GM18907 (cell line): ENCODE measurements around the gene ANKIB1.
"Not testable (repeated sequence)": the region's sequence is repeated elsewhere in the genome, so short reads cannot be mapped to it uniquely, and the experiment has no call there.

Source experiments
- ATAC-seq: cut with Tn5 transposase; IDR thresholded peaks from one replicate; pipeline ENCODE4 v1.9.1; 2021; ENCODE audit warnings: mild to moderate bottlenecking, moderate library complexity; ENCODE audit not compliant: unreplicated experiment

Gene ANKIB1

DNA sequence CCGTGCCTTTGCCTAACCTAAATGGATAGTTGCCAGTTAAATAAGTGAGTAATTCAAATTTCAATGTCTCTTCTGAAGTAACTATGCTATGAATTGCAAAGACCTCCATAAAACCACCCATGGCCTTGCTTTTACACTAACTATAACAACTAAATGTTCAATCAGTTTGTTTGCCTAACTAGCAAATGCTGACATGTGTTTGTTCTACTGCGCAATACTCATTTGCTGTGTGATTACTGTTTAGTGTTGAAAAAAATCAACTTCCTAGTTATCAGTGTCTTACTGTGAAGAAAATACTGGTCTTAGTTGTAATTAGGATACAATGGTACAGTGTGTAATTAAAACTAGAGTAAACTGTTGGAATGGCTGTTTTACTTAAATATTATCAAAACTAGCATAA lies 154.2 kb downstream of the ANKIB1 start:
- ATAC-seq = no peak

DNA sequence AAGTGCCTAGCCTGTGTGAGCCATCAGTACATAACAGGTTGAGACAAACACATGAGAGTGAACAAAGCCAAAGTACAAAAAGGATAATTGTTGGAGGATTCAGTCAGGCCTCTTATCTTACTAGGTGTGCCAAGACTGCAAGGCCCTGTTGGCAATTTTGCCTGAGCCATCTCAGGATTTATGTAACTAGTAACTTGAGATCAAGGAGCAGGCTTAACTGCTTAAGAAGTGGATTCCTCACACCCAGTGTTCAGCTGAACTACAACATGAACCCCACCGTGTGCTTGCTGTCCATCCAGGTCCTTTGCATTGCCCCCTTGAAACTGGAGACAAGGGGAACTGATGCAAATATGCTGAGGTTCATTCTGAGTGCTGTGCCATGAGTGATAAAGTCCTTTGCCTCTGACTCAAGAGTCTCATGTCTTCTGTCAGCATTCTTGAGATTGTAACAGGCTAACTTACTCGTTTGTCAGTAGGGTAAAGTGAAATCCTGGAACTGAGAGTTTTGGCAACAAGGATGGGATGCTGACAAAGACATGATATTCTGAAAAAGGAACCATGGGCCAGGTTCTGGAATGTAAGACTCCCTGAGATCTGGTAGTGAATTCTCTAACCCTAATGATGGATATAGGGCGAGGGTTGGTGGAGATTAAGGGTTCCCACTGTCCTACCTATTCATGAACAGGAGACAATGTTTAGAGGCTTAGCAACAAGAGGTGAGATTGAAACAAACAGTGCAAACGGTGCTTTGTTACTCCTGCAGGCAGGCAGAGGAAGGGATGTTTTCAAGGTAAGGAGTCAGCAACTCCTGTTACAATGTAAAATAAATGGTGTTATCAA lies 157.4 kb downstream of the ANKIB1 start:
- no peak for ATAC-seq

DNA sequence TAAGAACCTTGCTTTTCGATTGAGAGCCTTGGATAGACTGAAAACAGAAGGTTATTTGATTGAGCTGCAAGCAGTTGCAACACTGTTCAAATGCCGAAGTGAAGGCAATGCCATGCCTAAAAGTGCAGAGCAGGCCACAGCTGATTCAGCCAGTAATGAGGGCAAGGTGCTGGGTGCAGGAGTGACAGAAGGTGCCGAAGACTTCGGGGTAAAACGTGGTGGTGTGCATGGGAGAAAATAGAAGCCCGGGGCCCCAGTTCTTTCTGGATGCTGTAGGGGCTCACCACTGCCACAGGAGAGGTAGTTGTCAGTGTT lies 157.9 kb downstream of the ANKIB1 start:
- ATAC-seq = no peak

DNA sequence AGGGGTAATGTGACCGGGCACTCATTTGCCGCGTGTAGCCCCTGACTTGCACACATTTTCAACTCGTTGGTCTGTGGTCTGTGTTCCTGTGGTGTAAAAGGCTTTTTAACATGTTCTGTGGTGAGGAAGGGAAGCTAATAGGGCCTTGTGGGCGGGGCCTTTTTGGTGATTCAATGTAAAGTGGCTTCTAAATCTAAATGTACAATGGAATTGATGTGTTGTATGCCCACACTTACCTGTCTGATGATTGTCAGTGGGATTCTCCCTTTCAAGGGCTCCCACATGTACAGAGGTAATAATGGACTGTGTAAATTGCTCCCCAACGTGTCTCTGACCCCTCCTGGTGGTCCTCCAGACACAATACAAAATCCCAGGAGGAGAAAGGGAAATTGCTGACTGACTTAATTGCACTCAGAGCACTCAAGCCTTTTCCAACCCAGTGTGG lies 158.4 kb downstream of the ANKIB1 start:
- no peak for ATAC-seq

DNA sequence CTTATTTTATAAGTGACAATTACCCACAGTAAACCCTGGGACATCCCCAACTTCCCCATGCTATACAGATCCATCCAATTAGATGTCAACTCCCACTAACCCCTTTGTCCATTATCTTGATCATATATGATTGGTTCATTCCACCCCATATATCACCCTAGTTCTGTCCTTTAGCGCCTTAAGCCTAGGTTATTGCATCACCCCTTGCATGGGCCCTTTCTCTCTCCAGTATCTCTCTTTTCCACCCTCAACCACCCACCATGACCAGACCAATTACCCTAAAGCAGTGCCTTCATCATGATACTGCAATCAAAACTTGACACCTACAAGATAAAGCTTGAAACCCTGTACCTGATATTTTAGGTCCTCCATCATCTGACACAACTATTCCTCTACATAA lies 163.6 kb downstream of the ANKIB1 start:
- no peak for ATAC-seq

DNA sequence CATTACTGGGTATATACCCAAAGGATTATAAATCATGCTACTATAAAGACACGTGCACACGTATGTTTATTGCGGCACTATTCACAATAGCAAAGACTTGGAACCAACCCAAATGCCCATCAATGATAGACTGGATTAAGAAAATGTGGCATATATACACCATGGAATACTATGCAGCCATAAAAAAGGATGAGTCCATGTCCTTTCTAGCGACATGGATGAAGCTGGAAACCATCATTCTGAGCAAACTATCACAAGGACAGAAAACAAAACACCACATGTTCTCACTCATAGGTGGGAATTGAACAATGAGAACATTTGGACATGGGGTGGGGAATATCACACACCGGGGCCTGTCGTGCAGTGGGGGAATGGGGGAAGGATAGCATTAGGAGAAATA lies 164.4 kb downstream of the ANKIB1 start:
- not testable (repeated sequence) for ATAC-seq

DNA sequence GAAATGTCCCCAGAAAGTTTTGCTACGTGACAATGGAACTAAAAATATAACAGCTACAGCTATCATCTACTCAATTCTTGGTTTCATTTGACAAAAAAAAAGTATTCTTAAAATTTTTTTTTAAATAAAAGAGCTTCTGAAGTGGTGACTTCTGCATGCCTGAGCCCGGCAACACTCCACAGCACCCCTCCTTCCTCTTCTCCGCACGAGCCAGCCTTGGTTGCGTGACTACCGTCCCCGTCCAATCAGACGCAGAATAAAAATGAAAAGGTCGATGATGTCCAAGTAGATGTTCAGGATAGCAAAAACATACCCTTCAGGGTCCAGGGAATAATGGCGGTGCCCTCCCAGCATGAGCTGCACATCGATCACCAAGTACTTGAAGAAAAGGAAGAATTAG lies 167.0 kb downstream of the ANKIB1 start:
- no peak for ATAC-seq

DNA sequence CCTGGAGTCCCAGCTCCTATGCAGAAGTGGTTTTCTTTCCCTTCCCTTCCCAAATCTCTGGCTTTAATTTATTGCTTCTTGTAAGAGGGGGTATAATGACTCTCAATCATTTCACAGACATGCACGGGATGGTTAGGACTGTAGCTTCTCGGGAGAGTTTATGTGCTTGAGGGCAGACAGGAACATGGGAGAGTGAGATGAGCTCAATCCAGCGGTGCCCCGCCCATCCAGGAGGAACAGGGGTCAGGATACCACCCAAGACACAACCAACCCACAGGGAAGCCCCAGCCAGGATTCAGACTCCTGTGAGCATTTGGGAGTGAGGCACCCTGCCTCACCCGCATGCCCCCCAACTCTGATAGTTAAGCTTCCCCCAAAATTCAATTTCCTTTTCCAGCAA lies 167.8 kb downstream of the ANKIB1 start:
- ATAC-seq = no peak

DNA sequence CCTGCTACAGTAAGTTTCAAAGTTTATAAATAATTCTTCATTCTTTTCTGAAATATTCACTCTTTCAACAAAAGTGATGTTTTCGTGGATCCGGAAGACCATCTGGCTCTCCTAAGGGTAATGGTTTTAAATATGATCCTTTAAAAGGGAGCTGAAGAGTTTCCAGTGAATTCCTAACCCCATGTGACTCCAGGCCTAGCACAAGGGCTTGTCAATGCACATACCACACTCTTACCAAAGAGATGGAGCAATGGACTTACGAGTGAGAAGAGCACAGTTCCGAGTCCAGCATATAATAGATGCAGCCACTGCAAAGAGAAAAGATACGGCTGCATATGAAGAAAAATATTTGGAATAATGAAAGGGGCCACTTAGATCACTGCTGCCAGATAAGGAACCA lies 169.5 kb downstream of the ANKIB1 start:
- ATAC-seq = no peak

DNA sequence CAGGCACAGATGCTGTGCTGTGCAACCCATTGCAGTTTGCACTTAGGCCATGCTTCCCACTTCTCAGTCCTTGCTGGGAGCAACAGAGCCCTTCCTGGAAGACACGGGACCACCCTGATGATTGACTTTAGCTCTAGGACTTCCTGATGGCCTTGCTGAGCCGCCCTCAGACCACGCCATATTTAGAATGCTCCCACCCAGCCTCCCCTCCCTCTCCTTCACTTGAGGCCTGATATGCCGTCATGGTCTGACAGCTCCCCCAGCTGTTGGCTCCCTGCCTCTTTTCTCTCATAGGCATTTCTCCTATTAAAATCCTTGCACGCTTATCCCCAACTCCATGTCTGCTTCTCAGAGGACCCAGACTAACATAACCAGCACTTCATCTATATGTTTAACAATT lies 172.1 kb downstream of the ANKIB1 start:
- no peak for ATAC-seq

DNA sequence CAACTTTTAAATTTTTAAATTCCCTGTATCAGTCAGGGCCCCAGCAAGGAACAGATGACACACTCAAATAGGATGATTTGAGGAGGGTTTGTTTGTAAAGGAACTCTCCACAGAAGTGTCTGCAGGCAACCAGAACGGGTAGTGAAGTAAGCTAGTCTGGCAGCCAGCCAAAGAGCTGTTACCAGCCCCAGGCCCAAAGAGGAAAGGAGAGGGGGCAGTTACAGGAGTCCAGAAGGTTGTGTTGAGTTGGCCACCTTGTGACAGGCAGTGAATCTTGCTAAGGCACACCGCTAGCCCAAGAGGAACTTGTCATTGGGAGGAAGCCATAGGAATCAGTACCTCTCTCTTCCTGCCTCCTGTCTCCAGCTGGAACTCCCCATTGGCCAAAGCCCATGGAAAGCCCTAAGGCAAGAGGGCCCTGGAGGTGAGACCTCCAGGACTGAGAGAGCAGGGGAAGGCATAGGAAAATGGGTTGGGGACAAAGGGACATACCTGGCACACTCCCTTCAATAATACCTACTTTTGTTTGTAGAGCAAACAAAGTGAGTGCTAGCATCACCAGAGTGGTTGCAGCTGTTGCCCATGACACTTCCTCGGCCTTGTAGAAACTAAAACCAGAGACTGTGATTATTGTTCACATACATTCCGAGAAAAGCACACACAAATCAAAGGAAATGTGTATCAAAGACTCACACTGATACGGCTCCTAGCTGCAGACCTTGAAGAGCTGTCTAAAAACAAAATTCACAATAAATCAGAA lies 176.1 kb downstream of the ANKIB1 start:
- no peak for ATAC-seq

DNA sequence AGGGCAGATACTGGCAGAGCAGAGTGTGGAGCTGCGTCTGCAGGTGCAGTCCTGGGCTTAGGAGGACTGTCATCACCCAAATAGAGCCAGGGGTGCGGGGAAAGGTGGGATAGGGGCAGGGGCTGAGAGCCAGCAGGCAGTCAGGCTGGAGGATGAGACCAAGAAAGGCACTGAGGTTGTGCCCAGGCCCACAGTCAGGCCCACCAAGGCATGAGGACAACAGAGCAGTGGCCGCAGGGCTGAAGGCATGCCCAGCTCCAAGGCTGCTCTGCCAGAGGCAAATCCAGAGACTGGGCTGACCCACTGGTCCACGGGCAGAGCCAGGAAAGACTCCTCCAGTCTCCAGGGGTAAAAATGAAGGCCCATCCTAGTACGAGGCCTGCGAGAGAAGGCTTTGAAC lies 177.2 kb downstream of the ANKIB1 start:
- no peak for ATAC-seq

DNA sequence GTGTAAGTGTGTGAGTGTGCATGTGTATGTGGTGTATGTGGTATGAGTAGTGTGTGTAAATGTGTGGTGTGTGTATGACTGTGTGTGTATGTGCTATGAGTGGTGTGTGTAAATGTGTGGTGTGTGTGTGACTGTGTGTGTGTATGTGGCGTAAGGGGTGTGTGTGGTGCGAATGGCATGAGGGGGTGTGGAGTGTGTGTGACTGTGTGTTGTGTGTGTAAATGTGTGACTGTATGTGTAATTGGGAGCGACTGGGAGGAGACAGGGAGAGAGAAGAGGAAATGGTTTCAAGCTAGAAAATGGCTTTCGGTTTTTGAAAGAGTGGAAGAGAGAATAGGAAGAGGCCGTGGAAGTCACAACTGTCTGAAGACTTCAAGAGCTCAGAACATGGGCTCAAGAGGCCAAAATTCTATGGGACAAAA lies 177.9 kb downstream of the ANKIB1 start:
- no peak for ATAC-seq

DNA sequence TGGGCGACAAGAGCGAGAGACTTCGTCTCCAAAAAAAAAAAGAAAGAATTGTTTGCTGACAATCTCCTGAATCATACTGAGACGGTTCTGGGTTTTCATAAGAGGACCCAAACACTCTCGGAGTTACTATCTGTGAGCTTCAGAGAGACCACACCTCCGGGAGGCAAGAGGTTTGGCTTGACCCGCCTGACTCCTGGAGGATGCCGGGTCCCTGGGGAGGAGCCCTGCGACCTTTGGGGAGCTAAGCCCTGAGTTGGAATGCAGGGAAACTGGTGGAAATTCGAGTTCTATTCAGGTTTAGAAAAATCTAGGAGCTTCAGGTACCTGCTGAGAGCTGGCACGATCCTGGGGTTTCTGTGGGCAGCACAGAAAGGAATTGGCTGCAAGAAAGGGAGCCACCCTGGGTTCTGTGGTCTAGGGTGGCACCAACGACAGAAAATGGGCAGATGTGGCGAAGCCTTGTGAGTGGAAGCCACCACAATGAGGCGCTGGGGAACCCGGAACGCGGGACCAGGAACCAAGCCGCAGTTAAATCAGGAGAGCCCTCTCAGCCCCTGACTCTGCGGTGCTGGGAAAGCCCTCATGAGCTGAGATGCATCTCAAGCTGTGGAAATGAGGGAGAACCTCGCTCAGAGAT lies 179.7 kb downstream of the ANKIB1 start:
- no peak for ATAC-seq

DNA sequence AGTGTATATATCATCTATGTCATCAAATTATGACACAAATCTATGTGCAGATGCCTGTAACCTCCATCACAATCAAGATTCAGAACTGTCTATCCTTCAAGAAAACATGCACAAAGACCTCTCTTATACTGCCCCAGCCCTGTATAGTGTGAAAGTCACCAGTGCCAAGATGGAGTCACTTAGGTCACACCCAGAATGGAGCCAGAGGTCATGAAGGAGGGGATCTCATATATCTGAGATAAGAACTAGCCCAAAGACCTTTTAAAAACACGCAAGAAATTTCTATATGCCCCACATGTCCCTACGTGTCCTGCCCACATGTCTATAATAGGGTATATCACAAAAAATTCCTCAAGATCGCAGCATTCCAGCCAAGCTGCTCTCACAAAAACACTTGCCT lies 181.4 kb downstream of the ANKIB1 start:
- ATAC-seq = no peak

DNA sequence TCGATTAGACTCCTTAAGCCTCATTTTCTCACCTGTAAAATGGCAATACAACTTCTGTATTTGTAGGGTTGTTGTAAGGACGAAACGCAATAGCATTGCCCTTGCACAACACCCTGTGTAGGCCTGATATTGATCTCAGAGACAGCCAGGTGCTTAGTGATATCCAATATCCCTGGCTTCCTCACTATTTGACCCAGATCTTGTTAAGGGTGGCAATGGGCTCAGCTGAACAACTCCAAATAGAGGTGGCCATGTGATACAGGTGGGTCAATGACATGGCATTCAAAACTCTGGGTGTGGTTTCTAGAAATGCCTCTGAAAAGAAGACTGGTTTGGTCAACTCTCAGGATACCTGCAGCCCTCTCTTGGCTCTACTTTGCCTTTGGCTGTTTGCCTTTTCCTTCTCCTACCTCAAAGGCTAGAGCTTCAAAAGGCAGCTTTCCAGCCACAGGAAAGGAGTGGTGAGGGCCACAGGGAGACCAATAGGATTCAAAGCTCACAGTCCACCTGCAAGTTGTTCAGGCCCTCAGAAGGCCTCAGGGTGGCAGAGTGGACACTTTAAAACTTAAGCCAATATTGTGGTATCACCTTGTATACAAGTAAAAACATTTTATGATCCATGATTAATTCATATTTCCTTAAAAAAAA lies 186.6 kb downstream of the ANKIB1 start:
- ATAC-seq = no peak

DNA sequence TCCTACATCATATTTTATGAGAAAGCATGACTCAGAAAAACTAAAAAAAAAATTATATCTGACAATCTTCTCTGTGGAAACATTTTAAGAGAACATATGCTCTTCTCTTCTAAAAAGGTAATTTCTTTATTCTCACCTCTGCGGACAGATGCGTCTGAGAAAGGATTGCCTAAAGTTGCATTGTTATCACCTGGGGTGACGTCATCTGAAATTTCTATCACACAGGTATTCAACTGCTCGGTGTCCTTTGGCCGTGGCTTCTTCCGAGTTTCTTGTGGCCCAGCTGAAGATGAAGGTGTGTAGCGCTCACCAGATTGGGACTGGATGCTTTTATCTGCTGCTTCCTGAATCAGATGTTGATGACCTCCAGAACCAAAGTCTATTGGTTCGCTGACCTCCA lies 187.2 kb downstream of the ANKIB1 start:
- ATAC-seq = no peak

DNA sequence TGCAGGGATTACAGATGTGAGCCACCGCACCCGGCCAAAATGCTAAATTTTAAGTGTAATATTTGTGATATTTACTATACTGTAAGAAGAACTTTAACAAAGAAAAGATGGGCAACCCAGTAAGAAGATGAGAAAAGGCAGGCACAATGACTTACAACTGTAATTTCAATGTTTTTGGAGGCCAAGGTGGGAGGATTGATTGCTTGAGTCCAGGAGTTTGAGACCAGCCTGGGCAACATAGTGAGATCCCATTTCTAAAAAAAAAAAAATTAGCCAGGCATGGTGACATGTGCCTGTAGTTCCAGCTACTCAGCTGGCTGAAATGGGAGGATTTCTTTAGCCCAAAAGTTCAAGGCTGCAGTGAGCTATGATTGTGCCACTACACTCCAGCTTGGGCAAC lies 189.8 kb downstream of the ANKIB1 start:
- no peak for ATAC-seq

DNA sequence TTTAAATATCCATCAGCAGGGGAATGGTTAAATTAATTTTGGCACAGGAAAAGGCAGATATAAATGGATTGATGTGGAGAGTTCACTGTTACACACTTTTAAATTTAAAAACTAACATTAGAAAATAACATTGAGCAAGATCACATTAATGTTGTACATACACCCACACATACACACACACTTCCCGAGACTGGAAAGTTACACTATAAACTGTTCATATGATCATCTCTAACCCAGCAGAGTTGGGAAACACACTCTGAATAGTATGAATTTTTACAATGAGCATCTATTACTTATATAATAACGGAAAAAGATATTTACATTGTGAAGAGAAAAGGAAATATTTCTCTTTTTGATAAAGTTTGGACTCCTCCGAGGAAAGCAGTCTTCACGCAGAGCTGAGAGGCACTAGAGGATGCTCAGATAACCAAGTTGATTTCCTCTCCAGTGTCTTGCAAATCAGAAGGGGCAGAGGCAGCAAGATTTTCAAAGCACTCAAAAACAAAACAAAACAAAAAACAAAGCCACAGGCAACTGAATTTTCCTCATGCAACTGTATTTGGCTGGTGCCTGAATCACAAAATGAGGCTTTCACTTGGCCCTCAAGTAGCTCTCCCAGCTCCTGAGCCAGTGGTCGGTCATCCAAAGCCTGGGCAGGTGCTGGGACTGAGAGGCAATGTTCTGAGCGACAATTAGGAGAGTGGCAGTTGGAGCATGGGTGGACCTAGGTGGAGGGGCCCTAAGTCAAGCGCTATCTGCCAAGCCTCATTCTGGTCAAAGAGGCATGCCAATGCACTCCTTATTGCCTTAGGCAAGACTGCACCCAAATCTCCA lies 191.1 kb downstream of the ANKIB1 start:
- no peak for ATAC-seq

DNA sequence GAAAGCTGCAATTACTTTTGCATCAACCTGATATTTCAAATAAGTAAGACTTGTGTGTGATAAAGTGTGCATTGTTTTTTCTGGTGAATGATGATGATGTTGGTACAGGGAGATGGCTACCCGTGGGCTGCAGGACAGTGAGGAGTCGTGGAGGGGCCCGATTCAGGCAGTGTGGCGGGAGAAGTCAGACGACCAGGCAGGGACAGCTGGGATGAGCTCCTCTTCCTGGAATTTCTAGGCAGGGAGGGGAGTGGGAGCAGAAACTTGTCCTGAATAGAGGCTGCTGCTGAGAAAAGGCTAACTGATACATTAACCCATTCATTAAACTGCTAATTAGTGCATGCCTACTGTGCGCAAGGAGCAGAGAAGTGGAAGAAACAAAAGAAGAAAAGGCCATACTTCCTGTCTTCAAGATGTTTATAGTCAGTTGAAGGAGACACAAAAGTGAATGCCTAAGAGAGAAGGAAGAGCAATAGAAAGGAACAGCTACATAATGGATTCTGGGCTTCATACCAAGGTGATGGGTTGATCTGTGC lies 192.2 kb downstream of the ANKIB1 start:
- no peak for ATAC-seq
